Activated naive CD4-positive, alpha-beta T cell (primary cell): ENCODE measurements around the gene TMEM80.
A peak's percentile ranks its signal among the peaks of the same experiment; 100 is the strongest.

Experiments used
- DNase-seq, 4 experiments: peaks; one replicate each; lab custom pipeline; 2025; lab: John Stamatoyannopoulos, UW

TMEM80 gene

DNA sequence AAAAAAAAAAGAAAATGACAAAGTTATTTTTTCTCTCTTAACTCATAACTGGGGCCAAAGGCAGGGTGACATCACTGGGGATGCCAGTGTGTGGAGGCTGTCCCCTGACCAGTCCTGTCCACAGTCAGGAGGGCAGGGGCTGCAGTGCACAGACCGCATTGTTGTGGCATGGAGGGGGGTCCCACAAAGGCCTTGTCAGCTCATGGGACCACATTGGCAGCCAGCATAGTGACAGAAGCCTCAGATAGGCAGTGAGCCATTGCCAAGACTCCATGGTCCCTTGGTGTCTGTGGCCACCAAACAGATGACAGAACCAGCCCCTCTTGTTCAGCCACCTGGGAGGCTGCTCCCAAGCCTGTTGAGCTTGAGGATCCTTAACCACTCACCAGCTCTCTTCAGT is 4.1 kb downstream of the TMEM80 start:
- no peak for DNase-seq

DNA sequence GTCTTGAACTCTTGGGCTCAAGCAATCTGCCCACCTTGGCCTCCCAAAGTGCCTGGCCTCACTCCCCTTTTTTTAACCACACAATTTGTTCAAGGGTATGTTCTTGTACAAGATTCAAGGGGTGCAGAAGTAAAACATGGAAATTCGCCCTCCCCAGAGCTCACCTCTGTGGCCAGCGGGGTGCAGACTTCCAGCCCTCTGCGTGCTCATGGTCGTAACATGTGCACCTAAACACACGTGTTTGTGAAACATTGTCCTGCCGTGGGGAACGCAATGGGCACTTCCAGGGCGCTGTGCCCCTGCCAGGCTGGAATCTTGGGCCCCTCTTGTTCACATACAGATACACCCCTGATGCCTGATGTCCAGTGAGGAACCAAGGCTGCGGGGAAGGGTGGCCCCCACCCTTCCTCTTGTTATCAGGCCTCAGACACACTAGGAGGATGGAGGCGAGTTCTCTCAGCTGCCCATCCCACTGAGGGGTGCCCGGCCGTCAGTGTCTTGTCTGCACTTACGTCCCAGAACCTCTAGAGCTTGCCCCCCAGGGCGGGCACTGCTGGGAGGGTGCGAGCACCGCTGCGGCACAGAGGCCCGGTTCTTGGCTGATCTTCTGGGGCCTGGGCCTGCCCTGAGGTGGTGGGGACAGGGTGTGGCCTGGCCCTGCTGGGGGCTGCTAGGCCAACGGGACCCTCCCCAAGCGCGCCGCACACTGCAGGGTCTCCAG is 6.3 kb downstream of the TMEM80 start:
- DNase-seq = no peak

DNA sequence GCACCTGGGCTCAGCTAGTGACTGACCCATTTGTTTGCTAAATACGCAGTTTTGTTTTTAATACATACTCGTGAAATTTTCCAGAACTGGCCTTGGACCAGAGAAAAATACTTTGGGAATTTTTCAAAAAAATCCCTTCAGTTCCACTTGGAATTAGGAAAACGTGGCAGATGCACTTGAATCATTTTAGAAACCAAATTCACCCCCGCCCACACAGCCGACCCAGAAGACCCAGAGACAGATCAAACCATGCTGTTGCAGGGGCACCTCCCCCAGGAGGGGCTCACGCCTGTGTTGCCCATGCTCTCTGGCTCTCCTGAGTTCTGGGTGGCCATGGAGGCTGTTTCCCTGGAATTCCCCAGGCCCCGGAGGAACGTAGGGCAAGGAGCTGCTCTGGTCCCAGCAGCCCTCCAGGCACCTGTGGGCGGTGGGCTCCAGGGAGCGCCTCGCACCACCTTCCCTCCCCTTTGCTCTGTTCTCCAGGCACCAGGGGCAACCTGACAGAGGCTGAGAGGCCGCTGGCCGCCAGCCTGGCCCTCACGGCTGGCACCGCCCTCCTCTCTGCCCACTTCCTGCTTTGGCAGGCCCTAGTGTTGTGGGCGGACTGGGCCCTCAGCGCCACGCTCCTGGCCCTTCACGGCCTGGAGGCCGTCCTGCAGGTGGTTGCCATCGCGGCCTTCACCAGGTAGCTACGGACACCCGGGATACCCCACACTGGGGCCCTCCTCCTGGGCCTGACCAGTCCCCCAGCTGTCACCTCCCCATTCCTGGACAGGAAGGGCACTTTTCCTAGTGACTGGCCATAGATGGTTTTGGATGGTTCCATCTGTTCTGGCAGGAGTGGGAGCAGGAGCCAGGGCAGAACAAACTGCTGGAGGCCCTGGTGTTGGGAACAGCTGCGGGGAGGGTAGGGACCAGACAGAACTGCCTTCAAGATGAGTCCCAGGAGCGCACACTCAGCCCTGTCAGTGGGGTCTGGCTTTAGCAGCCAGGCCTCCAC is 7.1 kb downstream of the TMEM80 start:
- no peak for DNase-seq

DNA sequence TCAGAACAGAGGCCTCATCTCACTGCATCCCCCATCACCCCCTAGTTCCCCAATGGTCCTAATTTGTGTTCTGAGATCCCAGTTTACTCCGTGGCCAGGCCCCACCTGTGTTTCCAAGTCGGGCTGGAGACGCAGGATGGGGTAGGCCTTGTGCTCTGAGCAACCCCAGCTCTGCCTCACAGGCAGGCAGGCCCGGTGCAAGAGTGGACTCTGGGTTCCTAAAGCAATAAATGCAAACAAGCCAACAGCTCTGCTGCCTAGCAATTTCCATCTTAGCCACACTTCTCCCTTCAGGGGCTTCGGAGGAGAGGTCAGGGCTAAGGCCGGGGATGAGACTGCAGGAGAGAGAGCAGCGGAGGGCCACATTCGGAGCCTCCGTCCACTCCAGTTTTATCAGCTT is 7.9 kb downstream of the TMEM80 start:
- DNase-seq = no peak

DNA sequence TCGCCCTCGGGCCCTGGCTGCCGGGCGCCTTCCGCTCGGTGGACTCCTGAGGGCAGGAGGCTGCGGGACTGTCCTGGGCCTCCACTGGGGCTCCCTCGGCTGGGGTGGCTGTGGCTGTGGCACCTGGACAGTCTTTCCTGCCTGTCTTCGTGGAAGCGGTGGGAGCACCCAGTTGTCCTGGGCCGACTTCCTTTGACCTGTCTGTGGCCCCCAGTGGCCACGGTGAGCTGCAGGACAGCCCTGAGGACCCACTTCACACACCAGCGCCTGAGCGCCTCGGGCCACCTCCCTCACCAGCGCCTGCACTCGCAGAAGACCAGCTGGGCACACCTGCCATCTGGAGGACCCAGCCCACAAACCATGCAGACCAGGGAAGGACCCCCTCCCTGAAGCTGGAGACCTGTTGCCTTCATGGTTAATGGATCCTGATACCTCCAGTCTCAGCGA is 8.6 kb downstream of the TMEM80 start:
- DNase-seq = no peak

DNA sequence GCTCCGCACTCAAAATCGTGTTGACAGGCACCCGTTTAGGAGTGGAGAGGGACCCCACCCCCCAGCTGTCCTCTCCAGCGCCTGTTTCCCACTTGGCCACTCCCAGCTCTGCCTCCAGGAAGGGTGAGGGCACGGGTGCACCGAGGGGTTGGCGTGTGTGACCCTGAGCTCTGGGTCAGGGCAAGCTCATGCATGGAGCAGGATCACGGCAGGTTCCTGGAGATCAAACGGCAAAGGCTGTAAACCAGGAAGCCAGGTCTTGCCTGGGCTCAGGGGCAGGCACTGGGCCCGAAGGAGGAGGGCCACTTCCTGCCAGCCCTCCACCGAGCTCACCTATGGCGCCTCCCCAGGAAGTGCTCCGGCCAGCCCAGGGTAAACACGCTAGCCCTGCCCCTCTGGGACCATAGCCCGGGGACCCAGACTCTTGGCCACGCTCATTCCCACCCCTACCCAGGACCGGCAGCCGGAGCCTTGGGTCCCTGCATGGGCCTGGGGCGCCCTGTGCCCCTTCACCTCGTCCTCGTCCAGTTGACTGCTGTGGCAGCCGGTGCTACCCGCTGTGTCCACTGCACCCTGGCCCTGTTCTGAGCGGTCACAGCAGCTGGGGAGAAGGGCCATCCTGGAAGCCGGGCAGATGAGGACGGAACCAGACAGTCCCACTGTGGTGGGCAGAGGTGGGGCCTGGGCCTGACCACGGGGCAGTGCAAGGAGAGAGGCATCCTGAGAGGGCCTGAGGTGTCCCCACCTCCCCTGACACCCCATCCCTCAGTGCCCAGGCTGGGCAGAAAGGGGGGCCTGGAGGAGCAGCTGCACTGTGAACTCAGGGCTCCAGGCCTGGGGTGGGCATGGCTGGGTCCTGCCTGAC is 9.4 kb downstream of the TMEM80 start:
- DNase-seq = no peak

DNA sequence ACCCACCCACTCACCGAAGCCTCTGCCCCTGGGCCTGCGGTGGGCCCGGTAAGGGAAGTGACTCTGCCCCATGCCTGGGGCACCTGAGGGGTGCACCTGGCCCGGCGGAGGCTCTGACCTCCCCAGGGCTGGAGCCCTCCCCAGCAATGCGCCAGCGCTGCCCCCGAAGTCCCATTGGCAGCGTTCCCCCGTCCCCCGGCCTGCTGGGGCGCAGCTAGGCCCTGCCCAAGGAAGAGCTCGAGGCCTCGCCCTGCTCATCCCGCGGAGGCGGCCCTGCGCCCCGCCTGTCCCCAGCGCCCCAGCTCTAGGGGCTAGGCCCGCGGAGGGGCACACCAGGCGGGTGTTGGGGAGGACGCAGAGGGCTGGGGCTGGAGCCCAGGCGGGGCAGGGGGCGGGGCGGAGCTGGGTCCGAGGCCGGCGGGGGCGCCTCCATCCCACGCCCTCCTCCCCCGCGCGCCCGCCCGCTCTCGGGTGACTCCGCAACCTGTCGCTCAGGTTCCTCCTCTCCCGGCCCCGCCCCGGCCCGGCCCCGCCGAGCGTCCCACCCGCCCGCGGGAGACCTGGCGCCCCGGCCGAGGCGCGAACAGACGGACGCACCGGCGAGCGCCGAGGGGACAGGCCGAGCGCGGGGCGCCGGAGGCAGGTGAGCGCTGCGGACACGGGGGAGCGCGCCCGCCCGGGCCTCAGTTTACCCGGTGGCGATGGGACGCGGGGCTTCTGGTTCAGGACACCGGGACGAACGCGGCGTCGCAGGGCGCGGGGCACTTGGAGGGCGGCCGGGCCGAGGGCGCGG is 10.2 kb downstream of the TMEM80 start, which contains the start of gene EPS8L2:
EPS8L2 (plus strand) TSS at position 586 of the 793 bp plus-strand sequence. CDS start 3,177 bp downstream, outside the sequence.
- DNase-seq = peak in 1 of 4 experiments; percentile 17

DNA sequence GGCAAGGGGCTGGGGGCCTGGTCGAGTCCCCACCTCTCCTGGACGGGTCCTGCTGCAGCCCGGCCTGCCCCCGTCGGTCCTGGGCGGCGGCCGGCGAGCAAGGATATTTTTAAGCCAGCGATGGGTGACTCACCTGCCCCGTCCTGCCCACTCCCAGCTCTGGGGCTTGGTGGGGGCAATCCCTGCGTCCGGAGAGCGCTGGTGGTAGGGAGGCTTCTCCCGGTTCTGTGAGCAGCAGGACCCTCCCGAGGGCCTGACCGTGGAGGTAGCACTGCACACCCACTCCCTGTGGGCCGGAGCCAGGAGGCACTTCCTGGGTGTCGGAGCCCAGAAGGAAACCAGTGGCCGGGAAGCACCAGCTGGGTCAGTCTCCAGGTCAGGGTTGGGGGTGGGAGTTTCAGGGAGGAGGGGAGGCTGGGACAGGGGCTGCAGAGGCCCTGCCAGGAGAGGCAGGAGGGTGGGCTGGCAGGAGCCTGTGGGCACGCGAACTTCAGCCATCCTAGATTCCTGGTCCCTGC is 10.9 kb downstream of the TMEM80 start:
- no peak for DNase-seq

DNA sequence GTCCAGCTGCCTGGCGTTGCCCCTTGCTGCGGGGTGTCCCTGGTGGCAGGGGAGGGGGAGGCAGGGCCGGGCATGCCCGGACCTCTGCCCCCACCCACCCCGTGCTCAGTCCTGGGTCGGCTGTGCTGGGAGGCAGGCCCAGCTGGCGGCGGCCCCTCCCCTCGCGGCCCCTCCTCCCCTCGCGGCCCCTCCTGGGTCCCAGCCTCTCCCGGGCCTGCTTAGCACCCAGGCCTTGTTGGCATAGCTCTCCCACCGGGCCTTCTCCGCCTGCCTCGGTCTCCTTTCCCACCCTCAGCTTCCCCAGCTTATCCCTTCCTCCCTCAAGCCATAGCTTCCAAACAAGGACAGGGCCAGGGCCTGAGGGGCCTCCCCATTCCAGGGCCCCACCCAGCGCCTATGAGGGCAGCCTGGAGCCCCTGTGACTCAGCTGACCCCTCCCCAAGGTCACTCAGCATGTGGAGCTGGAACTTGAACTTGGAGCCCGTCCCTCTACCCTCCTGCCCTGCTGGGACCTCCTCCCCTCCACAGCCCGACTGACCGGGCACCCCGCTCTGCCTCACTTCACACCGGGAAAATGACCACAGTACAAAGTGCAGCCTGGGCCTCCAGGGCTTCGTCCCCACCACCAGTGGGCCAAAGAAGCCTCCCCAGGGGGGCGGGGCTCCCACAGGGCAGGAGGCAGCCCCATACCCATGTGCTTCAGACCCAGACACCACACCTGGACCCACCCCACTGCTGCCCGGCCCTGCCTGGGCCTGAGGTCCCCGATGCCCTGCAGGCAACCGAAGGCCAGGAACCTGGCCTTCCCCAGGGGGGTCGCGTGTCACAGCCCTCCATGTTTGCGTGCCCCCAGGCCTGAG is 11.6 kb downstream of the TMEM80 start:
- no peak for DNase-seq

DNA sequence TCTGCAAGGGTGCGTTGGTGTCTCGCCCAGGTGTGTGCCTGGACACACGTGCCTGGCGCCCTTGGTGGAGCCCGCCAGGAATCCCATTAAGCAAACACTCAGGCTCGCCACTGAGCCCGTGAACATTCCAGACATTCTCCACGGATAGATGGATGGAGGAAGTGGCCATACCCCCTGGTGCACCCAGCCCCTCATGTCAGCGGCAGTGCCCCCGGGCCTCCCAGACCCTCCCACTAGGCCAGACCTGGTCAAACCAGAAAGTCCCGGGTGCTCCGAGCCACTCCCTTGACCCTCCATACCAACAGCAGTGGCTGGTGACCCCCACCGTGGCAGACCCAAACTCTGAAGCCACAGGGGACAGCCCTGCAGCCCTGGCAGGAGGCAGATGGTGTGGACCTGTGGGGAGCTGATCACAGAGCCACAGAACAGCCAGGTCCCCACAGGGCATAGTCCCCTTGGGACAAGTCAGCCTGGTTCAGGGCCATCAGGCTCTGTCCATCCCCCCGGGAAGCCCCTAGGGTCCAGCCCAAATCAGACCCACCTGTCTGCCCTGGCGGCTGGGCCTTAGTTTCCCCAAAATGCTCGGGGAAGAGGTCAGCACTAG is 12.3 kb downstream of the TMEM80 start:
- DNase-seq = no peak

DNA sequence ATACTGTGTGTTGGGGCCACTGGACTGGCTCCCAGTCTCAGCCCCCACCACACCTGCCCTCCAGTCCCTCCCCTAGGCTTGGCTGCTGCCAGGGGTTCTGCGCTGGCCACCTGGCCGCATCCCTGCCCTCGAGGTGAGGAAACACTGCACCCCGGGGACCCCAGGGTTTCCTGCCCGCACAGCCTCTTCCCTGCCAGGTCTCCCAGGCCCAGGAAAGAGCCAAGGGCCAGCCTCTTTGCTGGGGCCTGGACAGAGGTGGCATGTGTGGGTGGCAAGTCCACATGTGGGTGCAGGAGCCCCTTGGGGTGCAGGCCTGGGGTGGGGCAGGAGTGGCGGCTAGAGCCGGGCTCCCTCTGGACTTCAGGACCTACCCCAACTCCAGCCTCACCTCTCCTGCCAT is 12.9 kb downstream of the TMEM80 start:
- no peak for DNase-seq

DNA sequence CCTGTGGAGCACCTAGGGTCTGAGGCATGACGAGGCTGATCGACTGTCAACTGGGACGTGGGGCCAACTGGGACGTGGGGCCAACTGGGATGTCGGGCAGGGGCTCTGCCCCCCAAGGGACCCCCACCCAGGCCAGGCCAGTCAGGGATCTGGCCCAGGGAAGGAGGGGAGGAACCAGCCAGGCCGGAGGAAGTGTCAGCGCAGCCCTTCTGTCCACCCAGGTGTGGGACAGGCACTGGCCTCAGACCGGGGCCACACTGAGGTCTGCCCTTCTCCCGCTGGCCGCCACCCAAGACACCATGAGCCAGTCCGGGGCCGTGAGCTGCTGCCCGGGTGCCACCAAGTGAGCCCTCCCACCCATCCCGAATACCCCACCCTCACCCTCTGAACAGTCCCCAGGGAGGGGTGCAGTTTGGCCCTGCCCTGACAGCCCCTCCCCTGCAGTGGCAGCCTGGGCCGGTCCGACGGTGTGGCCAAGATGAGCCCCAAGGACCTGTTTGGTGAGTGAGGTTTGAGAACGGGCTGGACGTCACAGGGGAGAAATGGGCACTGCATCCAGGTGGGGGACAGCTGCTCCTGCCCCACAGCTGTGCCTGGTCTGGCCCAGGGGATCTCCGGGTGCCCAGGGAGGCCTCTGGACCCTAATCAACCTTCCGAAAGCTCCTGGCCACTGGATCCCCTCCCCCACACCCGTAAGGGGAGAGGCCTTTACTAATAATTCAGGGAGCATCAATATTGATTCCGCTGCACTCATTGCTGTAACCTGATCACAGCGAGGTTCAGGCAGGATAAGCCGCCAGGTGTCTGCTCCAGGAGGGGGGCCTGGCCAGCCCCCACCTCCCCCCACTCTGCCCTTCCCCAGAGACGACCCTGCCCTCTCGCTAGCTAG is 13.7 kb downstream of the TMEM80 start:
- DNase-seq = no peak

DNA sequence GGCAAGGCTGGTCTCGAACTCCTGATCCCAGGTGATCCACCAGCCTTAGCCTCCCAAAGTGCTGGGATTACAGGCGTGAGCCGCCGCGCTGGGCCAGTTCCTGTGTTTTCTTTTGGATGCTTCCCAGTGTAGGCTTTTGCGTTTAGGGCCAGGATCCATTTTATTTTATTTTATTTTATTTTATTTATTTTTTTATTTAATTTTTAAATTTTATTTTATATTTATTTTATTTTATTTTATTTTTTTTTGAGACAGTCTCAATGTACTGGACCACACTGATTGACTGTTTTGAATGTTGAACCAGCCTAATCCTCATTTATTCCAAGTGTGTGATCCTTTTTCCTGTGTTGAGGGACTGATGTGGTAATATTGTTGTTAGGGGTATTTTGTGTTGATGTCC is 18.8 kb downstream of the TMEM80 start:
- DNase-seq = no peak

DNA sequence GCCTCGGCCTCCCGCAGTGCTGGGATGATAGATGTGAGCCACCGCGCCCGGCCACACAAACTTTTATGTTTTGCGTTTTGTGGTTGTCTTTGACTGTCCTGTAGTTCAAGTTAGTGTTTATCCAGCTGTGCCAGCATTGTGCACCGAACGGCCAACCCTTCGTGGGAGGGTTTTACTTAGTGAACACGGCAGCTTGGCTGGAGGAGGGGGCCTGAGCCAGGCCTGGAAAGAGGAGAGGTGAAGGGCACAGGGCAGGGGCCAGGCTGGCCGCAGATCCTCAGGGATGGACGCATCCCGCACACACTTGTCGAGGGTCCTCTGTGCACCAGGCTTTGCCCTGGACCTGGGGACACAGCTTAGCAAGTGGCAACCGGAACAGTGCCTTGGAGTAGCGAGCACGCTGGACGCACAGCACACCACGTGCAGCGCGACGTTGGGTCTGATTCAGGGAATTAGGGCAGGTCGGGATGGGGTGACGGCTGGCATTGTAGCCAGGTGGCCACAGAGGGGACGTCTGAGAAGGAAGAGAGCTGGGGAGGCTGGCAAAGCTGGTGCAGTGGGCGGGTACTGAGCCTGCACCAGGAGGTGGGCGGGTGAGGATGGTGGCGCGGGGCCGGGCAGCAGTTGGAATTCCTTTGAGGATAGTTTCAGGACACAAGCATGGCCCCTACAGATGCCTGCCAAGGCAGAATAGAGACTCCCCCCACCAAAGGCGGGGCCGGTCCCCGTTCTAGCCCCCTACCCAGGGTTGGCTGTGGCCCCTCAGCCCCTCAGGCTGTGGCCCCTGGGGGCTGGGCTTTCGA is 23.8 kb downstream of the TMEM80 start:
- DNase-seq = no peak

DNA sequence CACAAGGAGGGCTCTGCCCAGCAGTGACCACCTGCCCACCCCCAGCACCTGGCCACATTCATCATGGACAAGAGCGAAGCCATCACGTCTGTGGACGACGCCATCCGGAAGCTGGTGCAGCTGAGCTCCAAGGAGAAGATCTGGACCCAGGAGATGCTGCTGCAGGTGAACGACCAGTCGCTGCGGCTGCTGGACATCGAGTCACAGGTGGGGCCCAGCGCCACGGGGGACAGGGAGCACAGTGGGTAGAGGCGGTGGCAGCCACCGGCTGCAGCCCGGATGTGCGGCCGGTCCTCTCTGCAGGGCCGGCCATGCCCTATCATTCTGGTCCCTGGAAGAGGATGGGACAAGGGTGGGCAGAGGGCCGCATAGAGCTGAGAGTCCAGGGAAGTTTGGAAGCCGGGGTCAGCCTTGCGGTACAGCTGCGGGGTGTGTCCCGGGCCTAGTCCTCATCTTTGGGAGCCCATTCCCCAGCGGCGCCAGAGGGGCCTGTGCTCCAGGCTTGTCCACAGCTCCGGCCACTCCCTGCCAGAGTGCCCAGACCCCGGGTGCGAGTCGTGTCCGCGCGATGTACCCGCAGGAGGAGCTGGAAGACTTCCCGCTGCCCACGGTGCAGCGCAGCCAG is 24.5 kb downstream of the TMEM80 start:
- no peak for DNase-seq

DNA sequence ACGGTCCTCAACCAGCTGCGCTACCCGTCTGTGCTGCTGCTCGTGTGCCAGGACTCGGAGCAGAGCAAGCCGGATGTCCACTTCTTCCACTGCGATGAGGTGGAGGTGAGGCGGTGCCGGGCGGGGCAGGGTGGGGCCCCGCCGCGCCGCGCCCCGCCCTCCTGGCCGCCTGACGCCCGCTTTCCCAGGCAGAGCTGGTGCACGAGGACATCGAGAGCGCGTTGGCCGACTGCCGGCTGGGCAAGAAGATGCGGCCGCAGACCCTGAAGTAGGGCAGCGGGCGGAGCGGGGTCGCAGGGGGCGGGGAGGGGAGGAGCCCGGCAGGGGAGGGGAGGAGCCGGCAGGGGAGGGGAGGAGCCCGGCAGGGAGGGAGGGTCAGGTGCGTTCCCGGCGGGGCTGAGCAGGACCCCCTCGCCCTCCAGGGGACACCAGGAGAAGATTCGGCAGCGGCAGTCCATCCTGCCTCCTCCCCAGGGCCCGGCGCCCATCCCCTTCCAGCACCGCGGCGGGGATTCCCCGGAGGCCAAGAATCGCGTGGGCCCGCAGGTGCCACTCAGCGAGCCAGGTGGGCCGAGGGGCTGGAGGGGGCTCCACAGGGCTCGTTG is 25.1 kb downstream of the TMEM80 start:
- peak; percentile 47 to 60 (median 54) for DNase-seq
